Anterior cingulate cortex (tissue), 58 donors: Measurements from ENCODE around the gene TRPV2.
"Not testable (repeated sequence)": the region's sequence is repeated elsewhere in the genome, so short reads cannot be mapped to it uniquely, and the experiment has no call there.

Source experiments
- DNase-seq, 58 donors: peaks; one replicate each; lab custom pipeline; 2025; lab: John Stamatoyannopoulos, UW

Gene TRPV2

DNA sequence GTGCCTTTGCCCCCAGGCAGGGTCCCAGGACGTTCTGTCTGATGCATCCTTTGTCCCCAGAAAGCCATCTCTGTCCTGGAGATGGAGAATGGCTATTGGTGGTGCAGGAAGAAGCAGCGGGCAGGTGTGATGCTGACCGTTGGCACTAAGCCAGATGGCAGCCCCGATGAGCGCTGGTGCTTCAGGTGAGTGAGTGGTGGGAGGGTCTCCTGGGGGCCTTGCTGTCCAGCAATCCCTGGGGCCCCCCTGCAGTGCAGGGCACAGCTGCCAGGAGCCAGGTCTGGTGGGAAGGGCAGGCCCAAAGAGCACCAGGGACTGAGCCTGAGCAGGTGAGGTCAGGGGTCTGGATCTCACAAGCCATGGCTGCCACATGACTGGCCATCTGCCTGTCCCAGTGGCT lies 18.1 kb downstream of the TRPV2 start:
- DNase-seq = no peak

DNA sequence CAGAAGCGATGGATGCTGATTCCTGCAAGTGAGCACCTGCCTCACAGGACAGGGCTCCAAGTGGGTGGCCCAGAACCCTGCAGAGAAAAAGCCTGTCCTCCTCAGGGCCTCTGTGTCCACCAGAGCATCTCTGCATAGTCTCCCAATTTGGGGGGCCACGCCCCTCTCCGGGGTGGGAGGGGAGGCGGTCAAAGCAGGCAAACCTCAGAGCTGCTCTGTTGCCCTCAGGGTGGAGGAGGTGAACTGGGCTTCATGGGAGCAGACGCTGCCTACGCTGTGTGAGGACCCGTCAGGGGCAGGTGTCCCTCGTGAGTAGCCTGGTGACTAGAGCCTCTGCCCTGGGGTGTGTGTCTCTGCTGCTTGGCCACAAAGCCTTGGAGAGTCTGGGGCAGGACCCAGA lies 19.3 kb downstream of the TRPV2 start:
- DNase-seq = no peak

DNA sequence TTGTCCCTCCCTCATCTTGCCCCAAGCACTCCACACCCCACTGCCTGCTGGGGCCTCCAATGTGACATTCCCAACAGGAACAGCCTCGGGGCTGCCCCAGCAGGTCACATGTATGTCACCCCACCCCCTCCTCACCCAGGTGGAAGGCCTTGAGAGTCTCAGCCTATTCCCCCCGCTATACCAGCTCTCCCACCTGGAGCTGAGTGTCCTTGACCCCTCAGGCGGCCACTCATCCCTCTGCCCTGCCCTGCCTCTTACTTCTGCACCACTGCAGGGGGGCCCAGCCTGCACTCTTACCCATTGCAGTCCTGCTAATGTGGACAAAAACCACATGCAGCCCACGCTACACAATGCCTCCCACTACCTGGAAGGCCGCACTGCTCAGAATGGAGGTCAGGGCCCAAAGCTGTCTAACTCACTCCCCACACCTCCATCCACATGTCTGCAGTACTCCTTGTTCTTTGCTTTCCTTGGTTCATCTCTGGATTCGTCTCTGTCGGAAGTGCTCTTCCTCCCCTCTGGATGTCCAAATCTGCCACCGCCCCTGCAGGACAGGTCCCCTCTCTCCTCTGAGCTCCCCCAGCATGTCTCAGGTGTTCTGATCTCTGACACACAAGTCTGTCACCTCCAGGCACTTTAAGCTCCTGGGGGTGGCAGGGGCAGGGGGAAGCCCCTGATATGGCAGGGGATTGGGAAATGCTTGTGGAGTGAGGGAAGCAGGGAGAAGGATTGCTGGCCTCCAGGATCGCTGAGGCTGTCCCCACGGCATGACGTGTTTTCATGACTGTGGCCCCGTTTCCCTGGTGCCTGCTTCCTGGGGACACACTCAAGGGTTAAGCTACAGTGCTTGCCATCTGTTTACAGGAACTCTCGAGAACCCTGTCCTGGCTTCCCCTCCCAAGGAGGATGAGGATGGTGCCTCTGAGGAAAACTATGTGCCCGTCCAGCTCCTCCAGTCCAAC lies 20.8 kb downstream of the TRPV2 start:
- no peak for DNase-seq

DNA sequence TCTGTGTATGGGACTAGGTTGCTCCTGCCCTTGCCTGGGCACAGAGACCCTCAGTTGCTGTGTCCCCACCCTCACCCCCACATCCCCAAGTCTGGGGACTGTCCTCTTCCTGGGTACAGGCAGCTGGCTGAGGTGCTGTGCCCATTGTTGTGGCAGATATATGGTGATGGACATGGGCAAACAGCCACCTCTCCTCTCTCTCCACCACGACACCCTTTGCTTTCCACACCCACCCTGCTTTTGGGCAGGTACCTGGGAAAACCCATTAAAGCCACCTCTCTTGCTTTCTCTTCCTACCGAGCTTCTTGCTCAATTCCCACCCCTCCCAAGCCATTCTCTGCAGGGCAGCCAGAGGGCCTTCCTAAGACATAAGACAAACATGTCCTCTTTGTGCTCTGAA lies 21.7 kb downstream of the TRPV2 start:
- DNase-seq = no peak

DNA sequence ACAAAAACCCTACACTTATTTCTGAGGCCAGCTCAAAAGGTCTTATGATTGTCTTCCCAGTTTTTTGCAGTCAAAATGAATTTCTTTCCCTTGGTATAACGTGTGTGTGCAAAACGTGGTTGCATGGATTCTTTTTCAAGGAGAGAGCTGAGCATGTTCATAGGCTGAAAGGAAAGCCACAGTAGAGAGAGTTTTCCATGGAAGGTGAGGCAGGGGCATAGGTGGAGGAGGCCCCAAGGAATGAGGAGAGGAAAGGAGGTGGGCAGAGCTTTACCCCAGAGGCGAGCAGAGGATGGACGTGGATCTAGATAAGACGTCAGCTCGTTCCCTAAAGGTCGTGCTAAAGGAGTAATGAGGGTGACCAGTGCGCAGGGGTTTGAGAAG lies 22.8 kb downstream of the TRPV2 start:
- DNase-seq = no peak

DNA sequence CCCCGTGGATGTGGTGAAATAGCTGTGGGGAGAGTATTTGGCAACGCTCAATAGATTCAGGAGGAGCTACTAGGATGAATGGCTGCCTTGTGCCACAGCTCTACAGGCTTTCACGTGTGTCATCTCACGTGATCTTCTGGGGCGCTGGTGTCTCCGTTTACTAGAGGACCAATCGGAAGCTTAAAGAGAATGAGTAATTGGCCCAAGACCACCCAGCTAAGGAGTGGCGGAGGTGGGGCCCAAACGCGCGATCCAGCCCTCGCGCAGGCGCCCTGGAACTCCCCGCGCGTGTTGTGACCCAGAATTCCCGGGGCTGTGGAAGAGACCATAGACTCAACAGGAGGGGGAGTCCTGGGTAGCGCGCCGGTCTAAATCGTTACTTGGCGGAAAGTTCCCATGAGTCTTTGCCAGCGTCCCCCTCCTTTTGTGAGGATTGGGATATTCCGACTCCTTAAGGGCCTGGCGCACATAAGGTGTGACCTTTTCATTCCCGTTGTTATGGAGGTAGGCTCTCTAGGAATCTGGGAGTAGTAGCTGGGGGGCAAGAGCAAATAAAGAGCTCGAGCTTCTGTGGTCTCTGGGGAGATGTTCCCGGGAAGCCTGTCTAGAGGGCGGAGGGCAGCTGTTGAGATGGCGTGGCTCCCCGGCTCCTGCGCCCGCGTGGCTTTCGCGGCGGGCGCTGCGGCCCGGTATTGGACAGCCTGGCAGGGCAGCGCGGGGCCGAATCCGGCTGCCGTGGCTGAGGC lies 23.4 kb downstream of the TRPV2 start:
- DNase-seq = peak; percentile 83 to 100 (median 97)

DNA sequence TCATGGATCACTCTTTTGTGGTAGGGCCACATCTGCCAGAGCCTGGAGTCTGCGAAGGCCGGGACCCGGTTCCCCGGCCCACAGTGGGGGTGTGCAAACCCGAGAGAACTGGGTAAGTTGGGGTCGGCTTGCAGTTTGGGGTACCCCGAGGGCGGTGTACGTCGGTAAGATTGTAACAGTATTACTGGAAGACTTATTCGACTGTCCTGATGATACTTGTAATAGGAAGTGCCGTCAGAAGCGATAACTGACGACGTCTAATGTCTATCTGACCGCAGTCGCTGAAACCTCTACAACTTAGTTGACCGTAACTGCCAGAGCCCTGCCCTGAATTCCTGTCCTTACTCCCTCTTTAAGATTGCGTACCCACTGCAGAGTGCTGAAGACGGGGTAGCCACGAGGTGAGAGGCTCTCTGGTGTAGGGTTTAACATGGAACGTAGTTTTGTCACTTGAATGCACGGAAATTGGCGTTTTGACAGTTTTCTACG lies 24.0 kb downstream of the TRPV2 start:
- DNase-seq = peak in 4 of 58 donors; percentile 51 to 59 (median 55)

DNA sequence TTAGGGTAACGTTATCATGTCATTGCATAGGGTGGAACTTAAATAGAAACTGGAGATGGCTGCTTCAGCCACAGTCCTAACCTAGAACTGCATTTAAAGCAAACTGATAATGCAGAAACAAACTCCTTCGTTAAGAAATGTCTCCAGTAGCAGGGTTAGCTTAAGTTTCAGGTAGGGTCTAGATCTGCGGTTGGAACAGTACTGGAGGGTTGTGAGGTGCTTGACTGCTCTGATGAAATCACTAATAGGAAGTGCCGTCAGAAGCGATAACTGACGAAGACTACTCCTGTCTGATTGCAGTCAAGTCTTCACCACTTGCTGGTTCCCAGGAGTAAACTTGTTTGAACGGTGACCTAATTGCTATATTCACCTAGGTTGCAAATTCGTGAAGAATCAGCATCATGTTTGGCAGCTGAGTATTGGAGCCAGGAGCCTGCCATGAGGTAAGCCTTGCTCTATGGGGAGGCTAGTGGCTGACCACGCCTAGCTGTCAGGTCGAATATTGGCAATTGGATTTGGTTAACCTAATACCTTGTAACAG lies 24.5 kb downstream of the TRPV2 start:
- DNase-seq = no peak

DNA sequence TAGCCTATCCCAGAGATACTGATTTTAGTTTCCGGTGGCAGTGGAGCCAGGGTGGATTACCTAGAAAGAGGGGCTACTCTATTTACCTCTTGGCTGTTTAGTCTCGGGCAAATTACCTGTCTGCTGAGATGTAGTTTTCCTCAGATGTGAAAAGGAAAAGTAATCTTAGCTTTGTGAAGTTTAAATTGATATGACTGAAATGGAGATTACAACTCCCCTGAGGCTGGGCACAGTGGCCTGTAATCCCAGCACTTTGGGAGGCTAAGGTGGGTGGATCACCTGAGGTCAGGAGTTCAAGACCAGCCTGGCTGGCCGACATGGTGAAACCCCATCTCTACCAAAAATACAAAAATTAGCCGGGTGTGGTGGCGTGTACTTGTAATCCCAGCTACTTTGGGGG lies 25.0 kb downstream of the TRPV2 start:
- DNase-seq = not testable (repeated sequence)

DNA sequence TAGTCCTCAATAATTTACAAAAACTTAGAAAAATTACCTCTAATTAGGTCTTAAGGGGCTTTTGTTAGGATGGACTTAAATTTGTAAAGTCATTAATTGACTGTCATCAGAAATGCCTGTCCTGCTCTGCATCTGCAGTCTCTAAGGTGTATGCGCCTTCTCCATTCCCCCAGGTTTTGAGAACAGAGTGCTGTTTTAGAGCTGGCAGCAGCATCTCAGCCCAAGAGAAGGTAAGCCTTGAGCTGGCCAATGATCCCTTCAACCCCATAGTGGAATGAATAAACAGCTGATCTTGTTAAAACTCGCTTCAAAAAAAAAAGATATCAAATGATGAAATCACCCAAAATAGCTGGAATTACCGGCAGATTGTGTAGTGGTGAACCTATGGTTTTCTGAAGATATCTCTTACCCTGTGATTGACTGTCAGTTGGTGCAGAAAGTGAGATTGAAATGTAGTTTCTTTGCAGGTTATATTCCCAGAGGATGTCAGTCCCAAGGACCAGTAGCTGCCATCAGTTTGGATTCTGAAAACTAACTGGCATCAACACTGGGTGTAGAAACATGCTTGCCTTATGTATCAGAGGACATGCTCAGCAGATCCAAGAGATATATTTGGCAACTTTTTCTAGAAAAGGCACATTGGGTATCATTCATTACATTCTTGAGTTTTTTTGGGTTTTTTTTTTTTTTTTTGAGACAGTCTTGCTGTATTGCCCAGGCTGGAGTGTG lies 25.7 kb downstream of the TRPV2 start:
- DNase-seq = no peak

DNA sequence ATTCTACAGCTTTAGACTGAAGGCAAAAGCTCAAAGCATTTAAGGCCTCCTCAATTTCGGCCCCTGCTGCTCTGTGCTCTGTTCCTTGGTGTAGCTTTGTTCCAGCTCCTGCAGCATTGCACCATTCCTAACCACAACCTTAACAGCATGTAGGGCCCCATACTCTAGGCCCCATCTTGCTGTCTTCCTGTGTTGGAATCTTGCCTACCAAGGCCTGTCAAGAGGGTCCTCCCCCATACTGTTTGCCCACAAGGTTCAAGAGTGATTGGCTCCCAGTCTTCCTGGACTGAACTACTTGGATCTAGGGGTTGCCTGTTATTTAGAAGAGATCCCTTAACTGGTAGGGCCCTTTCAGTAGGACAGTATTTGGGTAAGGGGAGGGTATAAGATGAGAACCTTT lies 26.8 kb downstream of the TRPV2 start:
- no peak for DNase-seq

DNA sequence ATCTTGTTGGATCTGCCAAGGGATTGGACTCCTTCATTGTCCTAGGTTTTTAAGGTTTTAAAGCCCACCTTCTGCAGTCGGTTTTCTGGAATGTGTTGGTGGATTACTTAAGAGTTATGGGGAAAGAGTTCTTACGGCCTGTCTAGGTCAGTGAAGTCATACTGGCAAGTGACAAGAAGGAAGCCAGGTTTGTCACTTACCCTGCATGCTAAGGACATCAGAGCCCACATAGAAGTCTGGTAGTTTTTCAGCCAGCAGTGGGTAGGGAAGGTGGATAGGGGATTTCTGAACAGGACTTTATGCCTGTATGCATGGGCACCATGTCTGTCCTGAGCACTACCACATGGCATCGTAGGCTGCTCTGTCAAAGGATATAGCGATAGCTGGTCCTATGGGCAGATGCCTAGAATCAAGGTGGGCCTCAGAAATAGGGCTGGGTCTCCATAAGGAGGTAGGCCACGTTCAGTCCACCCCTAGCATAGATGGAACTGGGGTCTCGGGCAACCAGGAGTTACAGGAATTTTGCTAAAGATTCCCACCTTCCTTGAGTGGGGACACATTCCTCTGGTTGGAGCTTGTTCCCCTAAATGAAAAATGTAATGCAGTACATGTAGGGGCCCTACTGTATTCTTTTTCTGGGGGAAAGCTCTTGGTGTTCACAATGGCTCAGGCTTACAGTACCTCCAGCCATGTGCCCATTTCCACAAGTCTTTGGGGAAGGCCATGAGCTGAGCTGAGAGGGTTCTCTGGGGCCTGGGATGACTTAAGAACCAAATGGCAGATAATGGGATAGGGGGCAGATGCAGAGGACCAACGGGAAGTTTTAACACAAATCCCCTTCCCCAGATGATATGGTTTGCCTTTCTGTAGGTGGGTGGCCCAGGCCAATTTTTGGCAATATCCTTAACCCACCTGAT lies 27.5 kb downstream of the TRPV2 start:
- DNase-seq = no peak

DNA sequence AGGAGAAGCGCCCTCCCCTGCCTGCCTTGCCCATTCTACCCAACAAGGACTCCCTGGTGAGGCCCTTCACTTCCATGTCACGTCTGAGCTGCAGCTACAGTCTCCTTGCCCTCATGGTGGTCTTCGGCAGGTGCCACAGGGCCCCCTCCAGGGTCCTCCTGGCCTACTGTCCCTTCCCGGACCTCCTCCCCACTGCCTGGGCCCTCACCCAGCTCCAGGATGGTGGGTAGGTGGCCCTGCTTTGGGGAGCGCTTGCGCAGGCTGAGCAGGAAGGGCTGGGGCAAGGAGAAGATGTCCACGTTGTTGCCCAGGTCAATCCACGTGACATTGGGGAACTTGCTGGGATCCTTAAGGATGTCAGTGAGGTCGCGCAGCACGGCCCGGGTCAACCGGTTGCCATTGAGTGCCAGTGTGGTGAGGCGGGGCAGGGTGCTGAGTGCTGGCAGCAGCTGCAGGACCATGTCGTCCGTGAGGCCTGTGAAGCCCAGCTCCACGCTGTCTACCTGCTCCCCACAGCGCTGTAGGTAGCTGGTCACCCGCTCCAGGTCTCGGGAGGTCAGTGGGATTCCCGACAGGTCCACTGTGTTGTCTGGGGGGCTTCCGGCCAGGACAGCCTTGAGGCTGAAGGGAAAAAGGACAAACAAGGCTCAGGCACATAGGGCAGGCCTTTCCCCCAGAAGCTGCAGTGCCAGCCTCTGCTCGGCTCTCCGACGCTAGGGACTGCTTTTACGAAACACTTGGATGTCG lies 28.3 kb downstream of the TRPV2 start:
- no peak for DNase-seq

DNA sequence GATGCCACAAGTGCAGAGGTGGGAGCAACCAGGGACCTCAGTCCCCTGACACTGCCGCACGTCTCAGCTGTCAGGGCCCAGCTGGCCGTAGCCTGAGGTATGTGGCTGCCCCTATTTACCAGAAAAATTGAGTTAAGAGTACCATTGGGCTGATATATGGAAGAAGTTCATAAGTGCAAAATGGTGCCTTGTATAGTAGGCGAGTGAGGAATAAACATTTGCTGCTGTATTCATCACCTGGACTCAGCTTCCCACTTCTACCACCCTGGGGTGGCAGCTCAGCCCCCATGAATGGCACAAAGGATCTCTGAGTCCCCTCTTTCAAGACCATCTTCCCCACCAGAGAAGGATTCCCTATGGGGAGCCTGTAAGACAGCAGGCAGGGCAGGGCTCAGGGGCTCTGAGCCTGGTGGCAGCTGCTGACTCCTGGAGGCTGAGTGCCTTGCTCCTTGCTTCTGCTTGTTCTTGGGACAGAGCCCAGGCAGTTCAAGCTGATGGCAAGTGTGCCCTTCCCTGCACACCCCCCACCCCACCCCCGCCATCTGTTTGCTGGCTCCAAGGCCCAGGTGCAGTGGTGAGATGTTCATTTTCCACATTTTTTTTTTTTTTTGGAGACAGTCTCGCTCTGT lies 29.0 kb downstream of the TRPV2 start:
- no peak for DNase-seq

DNA sequence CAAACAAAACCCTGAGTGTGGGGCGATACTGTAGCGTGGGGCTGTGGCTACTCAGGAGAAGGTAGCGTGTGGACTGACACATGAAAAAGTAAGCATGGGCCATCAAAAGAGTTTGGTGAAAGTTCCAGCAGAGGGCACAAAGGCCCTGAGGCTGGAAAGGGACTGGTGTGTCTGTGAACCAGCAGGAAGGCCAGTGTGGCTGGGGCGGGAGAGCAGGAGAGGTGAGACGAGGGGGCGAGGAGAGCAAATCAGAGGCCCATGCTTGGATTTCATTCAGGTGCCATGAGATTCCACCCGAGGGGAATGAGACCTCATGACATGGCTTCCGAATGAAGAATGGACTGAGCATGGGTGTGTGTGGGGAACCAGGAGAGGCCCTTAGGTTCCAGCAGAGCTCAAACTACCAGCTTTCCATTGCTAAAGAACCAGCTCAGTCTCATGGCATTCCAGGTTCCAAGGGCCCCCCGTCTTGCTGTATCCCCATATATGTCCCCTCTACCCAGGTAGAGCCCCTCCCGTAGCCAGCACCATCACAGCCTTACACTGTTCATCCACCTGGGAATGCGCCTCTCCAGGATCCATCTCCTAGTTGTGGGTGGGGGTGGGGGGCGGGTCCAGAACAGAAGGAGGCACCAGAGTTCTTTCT lies 31.1 kb downstream of the TRPV2 start:
- DNase-seq = no peak

DNA sequence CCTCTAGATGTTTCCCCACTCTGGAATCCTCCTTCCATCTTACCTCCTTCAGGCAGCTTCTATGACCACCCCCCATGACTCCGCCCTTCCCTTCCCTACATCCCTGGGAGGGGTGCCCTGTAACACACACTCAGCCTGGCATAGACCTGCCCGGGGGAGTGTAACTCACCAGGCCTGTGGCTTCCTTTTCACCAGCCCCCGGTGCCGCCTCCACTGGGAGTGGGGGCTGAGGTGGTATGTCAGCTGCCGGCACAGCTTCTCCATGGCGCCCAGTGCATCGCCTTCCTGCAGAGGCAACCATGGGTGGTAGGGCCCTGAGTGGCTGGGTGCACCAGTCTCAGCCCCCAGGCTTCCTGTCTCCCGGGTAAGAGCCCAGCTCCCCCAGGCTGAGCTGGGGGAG lies 32.3 kb downstream of the TRPV2 start:
- no peak for DNase-seq

DNA sequence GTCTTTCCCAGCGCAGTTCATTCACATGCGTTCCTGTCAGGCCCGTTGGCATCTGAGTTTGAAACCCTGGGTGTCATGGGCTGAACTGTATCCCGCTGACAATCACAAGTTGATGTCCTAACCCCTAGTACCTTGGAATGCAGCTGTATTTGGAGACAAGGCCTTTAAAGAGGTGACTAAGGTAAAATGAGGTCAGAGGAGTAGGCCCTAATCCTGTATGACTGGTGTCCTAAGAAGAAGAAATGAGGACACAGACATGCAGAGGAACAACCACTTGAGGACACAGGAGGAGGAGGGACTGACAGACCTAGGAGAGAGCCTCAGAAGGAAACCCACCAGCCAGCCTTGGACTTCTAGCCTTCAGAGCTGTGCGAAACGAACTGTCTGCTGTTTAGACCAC lies 33.1 kb downstream of the TRPV2 start:
- DNase-seq = no peak

DNA sequence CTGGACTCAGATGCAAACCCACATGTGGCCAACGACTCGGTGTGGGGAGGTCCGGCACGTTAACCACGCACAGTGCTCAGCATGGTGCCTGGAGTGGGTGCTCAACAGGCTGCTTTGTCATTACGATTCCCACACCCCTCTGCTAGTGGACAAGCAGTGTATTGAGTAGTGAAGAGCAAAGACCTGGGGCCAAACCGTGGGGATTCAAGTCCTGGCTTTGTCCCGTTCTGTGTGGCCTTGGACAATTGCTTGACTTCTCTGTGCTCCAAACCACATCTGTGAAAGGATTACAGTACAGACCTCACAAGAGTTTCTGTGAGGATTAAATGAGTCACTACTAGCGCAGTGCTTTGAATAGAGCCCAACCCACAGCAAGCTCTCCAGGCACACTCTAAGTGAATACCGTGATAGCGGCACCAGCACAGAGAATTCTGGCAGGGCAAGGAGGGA lies 33.8 kb downstream of the TRPV2 start:
- DNase-seq = no peak
